ENCODE measurements around the gene TRMU. TPM values are rescaled to one million over a fixed set of nuclear protein-coding genes. Genes with fewer than 3 reads are reported as not detected.

TRMU gene
- polyA plus RNA-seq, 4 donors: 39.9 to 70.5 (median 50.9) TPM

DNA sequence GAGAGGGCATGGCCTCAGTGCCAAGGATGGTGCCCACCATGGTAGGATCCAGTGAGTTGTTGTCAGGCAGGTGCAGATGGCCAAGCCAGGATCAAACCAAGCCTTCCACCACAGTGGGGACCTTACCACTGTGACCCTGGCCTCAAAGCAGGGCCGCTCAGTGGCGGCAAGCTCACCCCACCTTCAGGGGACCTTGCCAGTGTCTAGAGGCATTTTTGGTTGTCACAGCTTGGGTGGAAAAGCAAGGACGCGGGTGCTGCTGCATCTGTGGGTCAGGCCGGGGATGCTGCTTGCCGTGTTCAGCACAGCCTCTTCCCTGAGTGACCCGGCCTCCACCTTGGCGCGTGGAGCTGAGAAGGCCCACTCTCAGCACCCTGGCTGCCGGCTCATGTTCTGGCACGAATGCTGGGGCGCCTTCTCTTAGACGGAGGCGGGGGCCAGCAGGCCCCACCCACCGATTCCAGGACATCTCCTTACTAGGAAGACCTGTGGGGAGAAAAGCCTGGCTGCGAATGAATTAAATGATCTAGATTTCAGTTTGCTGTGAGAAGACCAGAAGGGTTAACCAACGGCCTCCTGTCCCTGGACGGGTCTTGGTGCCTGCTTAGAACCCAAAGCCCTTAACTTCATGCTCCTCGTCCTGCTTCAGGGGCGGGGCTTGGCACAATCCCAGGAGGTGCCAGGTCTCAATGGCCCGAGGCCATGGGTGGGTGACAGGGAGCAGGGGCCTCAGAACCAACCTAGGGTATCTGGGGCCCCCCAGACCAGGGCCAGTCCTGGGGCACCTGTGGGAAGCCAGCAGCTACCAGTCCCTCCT is 18.9 kb downstream of the TRMU start:
- DNase-seq (ENCODE audit: low read depth in 4 of 4, low spot score in 2 of 4): no peak

DNA sequence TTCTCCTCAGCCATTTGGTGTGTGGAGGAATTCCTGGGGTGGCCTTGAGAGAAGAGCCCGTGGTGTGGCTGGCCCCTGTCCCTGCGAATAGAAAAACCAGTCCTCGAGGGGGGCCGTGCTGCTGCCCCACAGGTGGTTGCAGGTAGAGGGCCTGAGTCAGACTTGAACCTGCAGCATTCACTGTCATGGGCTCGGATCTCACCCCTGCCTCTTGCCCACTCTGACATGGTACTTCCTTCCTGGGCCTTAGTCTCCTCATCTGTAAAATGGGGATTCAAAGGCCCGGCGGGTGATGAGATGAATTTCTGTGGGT is 19.4 kb downstream of the TRMU start:
- no peak for DNase-seq (ENCODE audit: low read depth in 4 of 4, low spot score in 2 of 4)

DNA sequence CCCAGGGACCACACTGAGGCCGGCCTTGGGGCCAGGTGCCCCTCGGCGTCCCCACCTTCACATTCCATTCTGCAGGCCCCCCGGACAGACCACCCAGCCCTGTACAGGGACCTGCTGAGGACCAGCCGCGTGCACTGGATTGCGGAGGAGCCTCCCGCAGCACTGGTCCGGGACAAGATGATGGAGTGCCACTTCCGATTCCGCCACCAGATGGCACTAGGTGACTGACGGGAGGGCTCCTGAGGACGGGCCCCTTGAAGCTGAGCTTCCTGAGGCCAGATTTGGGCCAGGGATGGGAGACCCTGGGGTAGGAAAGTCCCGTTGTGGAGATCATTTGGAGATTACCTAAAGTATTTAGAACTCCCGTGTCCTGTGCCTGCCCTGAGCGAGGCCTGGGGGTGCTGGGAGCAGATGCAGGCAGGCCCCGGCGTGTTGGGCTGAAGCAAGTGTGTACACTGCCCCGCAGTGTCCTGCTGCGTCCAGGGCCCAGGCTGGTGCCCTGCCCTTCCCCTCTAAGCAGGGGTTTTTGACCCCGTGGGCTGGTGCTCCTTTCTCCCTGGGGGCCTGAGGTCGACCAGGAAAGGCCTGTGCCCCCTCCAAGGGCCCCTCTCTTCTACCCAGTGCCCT is 20.0 kb downstream of the TRMU start:
- DNase-seq (ENCODE audit: low read depth in 4 of 4, low spot score in 2 of 4): no peak

DNA sequence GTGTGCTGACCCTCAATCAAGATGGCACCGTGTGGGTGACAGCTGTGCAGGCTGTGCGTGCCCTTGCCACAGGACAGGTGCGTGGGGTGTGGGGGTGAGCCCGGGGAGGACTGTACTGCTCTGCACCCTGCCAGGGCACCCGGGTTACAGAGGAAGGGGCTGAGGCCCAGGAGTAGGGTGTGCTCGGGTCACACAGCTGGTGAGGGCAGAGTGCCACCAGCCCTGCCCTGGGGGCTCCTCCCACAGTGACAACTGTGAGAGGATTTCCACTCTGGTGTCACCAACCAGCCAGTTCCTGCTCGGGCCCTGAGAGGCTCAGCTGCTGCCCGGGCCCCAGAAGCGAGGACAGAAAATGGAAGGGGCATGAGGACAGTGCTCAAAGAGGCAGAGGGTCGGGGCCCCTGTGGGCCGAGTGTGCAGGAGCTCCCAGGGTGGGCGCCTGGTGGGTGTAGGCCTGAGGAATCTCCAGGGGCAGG is 20.5 kb downstream of the TRMU start:
- no peak for DNase-seq (ENCODE audit: low read depth in 4 of 4, low spot score in 2 of 4)

DNA sequence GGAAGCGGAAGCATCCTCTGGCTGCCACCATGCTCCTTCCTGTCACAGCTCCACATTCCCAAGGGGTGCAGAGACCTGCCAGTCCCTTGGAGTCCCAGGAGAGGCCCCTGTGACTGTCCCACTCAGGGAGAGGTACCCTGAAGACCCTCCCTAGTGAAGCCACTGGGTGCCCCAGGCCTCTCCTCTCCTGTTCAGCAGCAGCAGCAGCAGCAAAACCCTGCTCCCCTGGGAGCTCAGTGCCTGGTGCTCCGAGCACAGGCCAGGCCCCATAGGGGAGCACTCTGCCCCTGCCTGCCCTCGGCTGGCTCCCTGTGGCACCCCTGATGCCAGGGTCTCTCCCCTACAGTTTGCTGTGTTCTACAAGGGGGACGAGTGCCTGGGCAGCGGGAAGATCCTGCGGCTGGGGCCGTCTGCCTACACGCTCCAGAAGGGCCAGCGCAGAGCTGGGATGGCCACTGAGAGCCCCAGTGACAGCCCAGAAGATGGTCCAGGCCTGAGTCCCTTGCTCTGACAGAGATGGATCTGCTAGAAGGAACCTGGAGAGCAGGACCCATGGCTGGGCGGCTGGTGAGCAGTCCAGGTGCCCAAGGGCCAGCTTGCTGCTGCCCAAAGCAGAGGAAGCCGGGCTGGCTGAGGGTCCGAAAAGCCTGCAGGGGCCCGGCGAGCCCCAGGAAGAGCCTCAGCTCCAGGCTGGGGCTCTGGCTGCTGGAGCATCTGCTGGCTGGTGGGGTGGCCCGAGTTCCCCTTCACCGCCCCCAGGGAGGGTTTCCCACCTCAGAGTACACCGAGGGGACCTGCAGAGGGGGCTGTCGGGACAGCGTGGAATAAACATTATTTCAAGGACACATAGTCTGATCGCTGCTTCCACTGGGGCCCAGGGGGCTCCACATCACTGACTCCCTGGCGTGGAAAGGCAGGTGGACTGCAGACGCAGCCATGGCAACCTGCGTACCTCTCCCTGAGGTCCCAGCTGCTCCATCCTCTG is 21.3 kb downstream of the TRMU start:
- DNase-seq (ENCODE audit: low read depth in 4 of 4, low spot score in 2 of 4): no peak

DNA sequence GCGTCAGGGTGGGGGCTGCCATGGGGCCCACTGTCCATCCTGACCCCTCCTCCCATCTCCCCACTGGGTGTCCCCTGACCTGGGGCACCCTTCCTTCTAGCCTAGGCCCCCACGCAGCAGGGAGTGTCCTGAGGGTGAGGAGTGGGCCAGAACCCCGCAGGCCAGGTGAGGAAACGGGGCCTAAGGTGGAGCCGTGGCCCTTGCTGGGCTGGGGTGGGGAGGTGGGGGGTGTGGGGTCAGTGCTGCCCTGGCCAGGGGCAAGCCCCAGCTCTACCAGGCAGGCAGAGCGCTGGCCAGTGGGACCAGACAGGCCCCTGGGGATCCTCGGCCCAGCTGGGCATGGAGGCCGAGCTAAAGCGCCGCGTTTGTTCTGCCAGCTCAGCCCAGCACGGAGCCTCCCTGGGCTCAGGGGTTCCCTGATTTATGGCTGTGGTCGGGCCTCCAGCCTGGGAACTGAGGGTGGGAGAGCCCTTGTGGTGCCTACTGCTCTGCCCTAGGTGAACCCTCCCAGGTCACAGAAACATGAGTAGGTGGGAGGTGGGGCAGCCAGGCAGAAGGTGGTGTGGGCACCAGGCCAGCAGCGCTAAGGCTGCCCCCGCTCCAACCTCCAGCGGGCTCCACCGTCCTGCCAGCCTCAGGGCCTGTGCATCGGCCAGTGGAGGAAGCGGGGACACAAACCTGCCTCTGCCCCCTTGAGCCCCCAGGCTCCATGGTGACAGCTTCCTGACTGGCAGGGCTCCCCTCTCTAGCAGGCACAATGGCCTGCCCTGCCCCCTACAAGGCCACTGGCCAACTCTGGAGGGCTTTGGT is 22.4 kb downstream of the TRMU start:
- DNase-seq (ENCODE audit: low read depth in 4 of 4, low spot score in 2 of 4): no peak

DNA sequence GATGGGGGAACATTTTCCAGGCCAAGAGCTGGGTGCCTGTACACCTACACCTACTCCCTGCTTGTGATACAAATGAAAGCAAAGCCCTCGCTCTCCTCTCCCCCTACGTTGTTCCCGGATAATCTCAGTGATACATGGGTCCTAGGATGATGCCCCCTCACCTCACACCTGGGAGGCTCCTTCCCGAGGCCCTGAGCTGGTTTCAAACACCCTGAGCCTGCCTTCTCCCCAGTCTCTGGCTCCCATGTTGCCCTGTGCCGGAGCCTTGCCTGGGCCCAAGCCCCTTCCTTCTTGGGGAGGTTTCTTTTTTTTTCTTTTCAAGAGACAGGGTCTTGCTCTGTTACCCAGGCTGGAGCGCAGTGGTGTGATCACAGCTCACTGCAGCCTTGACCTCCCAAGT is 23.3 kb downstream of the TRMU start:
- DNase-seq (ENCODE audit: low read depth in 4 of 4, low spot score in 2 of 4): no peak

DNA sequence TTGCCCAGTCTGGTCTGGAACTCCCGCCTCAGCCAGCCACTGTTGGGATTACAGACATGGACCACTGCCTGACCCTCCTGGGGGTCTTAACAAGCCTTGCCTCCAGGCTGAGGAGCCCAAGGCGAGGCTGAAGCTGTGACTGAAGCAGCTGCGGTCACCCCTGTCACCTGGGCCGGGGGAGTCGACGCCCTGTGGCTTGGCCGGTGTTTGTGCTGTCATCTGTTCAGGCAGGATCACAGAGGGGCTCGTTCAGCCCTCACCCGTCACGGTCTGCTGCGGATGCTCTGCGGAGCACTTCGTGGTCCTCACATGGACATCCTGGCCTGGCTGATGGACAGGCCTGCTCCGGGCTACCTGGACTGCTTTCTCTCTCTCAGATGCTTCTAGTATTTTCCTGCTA is 23.8 kb downstream of the TRMU start:
- DNase-seq (ENCODE audit: low read depth in 4 of 4, low spot score in 2 of 4): no peak

DNA sequence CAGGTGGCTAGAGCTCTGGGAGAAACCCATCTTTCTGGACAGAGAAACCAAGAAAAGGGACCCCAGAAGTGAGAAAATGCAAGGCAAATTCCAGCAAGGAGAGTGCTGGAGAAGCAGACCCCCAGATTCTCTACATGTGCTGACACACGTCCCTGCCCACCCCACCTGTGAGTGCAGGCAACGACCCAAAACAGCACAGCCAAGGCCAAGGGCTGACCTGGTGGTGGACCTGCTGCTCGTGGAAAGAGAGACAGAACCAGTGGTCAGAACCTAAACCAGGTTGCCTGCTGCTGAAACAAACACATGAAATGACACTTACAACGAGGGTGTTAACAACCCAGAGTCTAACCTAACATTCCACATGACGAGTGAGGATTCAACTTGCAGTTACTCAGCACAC is 24.6 kb downstream of the TRMU start:
- DNase-seq (ENCODE audit: low read depth in 4 of 4, low spot score in 2 of 4): no peak

DNA sequence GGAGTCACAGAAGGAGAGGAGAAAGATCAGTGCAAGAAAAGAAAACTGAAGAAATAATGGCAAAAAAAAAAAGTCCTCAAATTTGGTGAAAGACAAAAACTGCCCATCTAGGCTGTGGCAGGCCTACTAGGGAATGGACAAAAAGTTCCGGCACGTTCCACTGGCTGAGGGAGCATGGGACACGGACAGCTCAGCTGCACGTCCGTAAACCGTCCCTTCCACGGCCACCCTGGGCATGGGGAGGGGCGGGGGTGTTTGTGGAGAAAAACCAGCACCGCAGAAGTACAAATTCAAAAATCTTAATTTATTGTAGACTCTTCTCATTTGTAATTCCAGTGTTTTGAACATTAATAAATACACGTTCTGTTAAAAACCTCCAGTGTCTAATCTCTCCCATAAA is 25.4 kb downstream of the TRMU start:
- no peak for DNase-seq (ENCODE audit: low read depth in 4 of 4, low spot score in 2 of 4)

DNA sequence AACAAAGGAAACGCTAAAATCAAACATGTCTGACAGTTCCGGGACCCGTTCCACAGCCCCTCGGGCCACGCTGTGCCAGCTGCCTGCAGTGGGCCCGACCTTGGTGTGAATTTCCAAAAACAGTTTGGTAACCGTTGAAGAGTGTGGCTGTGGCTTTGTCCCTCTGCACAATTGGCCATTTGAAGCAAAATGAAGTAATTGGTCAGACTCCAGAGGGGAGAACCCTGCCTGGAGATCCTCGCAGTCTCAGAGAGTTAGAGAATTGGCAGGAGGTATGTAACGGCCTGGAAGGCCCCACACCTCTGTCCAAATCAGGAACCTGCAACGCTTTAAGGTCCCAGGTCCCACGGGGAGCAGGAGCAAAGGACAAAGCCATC is 26.3 kb downstream of the TRMU start:
- DNase-seq (ENCODE audit: low read depth in 4 of 4, low spot score in 2 of 4): no peak

DNA sequence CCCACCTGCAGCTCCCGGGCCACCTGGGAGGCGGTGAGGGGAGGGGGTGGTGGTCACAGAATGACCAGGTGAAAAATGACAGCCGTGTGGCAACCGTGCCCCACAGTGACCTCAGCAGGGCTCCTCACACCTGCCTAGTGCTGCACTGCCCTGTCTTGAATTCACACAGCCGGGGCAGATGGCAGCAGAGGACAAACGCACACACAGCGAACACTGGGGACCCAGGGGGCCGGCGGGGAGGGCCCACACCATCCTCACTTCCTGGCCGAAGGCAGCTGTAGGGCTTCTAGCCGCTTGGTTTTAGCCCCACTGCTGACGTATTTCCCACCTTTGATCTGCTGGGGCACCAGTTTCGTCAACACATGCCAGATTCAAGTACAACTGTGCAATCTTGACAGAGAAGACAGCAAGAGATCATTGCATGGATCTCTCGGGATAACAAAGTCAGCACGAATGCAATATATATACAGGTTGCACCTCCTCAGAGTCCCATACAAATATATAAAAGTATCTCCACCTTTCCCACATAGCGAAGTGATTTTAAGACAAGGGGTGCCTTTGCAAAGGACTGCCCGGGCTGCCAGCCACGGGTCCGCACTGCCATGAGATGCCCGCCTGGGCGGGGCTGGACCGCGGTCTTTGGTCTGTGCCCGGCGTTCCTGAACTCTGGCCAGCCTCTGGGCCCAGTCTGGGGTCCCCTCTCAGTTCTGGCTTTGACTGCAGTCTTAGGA is 26.9 kb downstream of the TRMU start:
- no peak for DNase-seq (ENCODE audit: low read depth in 4 of 4, low spot score in 2 of 4)

DNA sequence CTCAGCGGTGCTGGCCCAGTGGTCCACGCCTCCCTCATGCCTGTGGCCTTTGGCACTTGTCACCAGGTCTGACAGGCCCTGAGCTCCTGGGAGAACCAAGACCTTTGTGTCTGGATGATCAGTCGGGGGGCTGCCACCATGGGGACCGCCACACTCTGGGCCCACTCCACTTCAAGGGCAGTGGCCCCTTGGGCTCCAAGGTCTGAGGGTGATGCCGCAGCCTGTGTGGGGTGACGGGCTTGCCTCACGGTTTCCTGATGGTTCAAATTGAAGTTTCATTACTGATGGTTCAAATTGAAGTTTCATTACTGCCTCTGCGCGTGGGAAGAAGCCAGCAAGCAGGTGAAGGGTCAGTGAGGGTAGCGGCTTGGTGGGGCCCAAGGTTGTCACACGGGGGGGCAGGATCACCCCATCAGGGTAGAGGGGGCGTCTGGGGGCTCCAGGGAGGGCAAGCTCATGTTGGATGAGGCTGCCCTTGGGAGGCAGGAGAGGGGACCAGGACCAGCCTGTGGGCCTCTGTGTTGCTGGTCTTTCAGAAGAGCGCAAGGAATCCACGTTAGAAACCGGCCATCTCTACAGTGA is 27.5 kb downstream of the TRMU start:
- no peak for DNase-seq (ENCODE audit: low read depth in 4 of 4, low spot score in 2 of 4)

DNA sequence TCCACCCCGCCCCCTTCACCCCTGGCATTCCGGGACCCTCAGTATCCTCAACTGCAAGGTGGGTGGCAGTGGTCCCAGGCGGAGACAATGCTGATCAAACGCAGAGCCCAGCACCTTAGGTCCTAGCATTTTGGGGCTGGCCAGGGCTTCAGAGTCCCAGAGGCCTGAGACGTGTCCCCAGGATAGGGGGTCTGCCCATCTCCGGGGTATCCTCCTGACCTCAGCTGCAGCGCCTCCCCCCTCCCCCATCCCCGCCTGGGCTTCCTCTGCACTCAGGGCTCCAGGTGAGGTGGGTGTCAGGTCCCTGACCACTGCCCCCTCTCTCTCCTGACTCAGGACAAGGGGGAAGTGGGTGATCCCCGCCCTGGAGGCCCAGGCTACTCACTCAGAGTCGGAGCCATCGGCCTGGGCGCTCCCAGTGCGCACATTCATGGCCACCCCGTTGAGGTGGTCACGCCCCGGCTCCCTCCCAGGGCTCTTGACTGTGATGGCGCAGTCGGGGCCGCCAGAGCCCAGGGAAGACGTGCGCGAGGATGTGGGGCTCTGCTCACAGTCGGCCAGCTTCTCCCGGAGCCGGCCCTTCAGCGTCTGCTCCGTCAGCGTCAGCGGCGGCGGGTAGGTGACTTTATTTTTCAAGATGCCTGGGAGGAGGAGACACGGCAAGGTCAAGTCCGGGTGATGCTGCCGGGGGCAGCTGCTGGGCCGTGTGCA is 28.3 kb downstream of the TRMU start:
- DNase-seq (ENCODE audit: low read depth in 4 of 4, low spot score in 2 of 4): no peak

DNA sequence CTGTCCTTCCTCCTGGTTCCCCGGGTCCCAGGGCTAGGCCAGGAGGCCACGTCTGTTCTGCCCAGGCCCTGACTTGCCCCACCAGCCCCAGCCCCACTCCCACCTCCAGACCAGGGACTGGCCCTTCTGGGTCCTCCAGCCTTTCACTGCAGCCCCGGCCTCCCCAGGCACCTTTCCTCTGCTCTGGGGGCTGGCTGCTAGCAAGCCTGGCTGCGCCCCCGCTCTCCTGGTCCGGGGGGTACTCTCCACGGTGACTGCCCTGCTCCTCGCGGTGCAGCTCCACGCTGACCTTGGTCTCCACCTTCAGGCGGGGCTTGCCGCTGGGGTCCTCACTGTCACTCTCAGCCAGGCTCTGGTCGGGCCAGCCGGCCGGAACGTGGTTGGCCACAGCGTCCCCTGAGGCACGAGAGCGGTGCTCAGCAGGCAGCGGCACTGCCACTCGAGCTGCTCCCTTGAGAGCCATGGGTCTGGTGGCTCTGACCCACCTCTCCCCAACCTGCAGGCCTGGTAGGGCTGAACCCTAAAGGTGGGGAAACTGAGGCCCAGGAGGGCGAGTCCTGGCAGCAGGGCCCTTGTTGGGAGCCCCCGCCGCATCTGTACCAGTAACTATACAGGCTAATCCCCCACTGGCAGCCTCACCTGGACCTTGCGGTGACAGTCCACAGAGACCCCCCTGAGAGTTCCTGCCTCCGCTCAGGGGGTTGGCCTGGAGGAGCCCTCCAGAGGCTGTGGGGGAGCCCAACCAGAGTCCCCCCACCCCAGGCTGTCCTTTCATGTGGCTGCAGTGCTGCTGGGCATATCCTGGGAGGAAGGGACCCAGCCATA is 29.0 kb downstream of the TRMU start:
- DNase-seq (ENCODE audit: low read depth in 4 of 4, low spot score in 2 of 4): no peak

DNA sequence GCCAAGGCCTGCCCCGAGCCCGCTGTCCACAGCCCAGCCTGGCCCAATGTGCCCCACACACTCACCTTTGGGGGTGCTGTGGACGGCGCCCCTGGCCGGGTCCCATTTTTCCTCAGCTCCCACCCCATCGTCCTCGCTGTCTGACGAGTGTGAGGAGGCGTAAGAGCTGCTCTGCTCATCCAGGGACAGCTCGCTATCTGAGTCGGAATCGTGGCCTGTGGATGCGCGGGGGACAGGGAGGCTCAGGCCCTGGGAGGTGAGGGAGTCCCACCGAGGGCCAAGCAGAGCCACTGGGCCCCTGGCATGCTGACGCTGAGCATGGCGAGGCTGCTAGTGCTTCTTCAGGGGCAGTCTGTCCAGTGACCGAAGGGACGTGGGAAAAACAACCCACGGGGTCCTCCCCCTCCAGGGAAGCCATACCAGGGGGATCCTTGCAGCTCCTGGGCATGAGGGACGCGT is 29.7 kb downstream of the TRMU start:
- DNase-seq (ENCODE audit: low read depth in 4 of 4, low spot score in 2 of 4): no peak

DNA sequence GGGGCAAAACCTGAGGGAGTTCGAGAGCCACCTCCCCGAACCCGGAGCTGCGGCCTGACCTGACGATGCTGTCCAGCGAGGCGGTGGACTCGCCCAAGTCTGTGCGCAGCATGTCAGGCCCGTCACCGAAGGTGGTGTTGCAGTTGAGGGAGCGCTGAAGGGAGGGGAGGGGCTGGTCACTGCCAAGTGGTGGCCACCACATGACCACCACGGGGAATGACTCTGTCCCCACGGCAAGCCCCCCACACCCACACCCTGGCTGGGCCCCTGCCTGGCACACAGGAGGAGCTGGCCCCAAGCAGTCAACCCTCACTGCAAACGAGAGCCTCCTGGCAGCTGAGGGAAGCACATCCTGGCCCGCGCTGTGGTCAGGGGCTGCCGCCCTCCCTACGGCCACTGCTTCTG is 30.8 kb downstream of the TRMU start:
- no peak for DNase-seq (ENCODE audit: low read depth in 4 of 4, low spot score in 2 of 4)
